Measurements from ENCODE around the gene APP. TPM values are rescaled to one million over a fixed set of nuclear protein-coding genes. Genes with fewer than 3 reads are reported as not detected.

APP gene
- total RNA-seq, 1 experiment from 2014 or later = 472 TPM

GRCh38 chr21:26079366-26079765 is 91.2 kb downstream of the APP start:
- no peak for DNase-seq (ENCODE audit: unreplicated experiment)
- CTCF ChIA-PET = interaction anchor here (0.8 to 1.1 kb wide), 4 partner anchors 11 to 90 kb away, joined by 3 to 4 read pairs (median 4); no protein-coding TSS in a partner anchor
- POLR2A ChIA-PET = interaction anchor here (0.7 to 1.7 kb wide), 2 partner anchors 9 to 14 kb away, joined by 3 to 6 read pairs; no protein-coding TSS in a partner anchor

GRCh38 chr21:26077521-26077920 is 93.0 kb downstream of the APP start:
- DNase-seq (ENCODE audit: unreplicated experiment) = no peak
- H3K27me3 Mint-ChIP-seq (ENCODE audit: insufficient read depth, unreplicated experiment) = no peaks in the 10 kb centered on the region
- BruUV-seq (replicated peaks) = no TSS peak
- no peak overlapping the region for H3K27ac Mint-ChIP-seq (ENCODE audit: low read depth, unreplicated experiment)
- ChIA-PET CTCF (no interaction called here), POLR2A (no interaction called here)
- H3K4me3 Mint-ChIP-seq (ENCODE audit: unreplicated experiment) = no peak overlapping the region
- H3K36me3 Mint-ChIP-seq (ENCODE audit: insufficient read depth, unreplicated experiment) = peaks cover 20% of the 10 kb centered on the region
- H3K9me3 Mint-ChIP-seq (ENCODE audit: unreplicated experiment) = no peaks in the 10 kb centered on the region
- no peak for TF ChIP-seq CTCF (IDR thresholded peaks at IDR 0.05; ENCODE audit: unreplicated experiment)
- intact Hi-C loops (cut with micrococcal nuclease) = no loop called here
- peaks cover 12% of the 10 kb centered on the region for H3K4me1 Mint-ChIP-seq (ENCODE audit: insufficient read depth, unreplicated experiment)

More at GRCh38 chr21:26079366-26079765, 91.2 kb downstream of the APP start:
- Mint-ChIP-seq H3K36me3 (ENCODE audit: insufficient read depth, unreplicated experiment) (peaks cover 27% of the 10 kb centered on the region), H3K9me3 (ENCODE audit: unreplicated experiment) (no peaks in the 10 kb centered on the region), H3K4me3 (ENCODE audit: unreplicated experiment) (no peak overlapping the region), H3K4me1 (ENCODE audit: insufficient read depth, unreplicated experiment) (peaks cover 5% of the 10 kb centered on the region), H3K27ac (ENCODE audit: low read depth, unreplicated experiment) (no peak overlapping the region), H3K27me3 (ENCODE audit: insufficient read depth, unreplicated experiment) (no peaks in the 10 kb centered on the region)
- no TSS peak for BruUV-seq (replicated peaks)
- intact Hi-C loops (cut with micrococcal nuclease) = no loop called here
- TF ChIP-seq CTCF (IDR thresholded peaks at IDR 0.05; ENCODE audit: unreplicated experiment) = no peak

GRCh38 chr21:26072666-26073615 is 97.6 kb downstream of the APP start:
- H3K4me1 Mint-ChIP-seq (ENCODE audit: insufficient read depth, unreplicated experiment) = peaks cover 31% of the 10 kb centered on the region

More at GRCh38 chr21:26072666-26073615, 97.6 kb downstream of the APP start:
- no peaks in the 10 kb centered on the region for H3K27me3 Mint-ChIP-seq (ENCODE audit: insufficient read depth, unreplicated experiment)
- BruUV-seq (replicated peaks) = no TSS peak
- no peak overlapping the region for H3K27ac Mint-ChIP-seq (ENCODE audit: low read depth, unreplicated experiment)
- ChIA-PET POLR2A (interaction anchor here (0.7 to 1.3 kb wide), 4 partner anchors 10 to 96 kb away, joined by 3 to 5 read pairs (median 4); no protein-coding TSS in a partner anchor), CTCF (interaction anchor here (0.6 to 1.3 kb wide), 3 partner anchors 31 to 96 kb away, joined by 3 to 6 read pairs (median 3); no protein-coding TSS in a partner anchor)
- no peak for DNase-seq (ENCODE audit: unreplicated experiment)
- intact Hi-C loops (cut with micrococcal nuclease) = no loop called here
- H3K36me3 Mint-ChIP-seq (ENCODE audit: insufficient read depth, unreplicated experiment) = no peaks in the 10 kb centered on the region
- H3K9me3 Mint-ChIP-seq (ENCODE audit: unreplicated experiment) = no peaks in the 10 kb centered on the region
- no peak for TF ChIP-seq CTCF (IDR thresholded peaks at IDR 0.05; ENCODE audit: unreplicated experiment)
- no peak overlapping the region for H3K4me3 Mint-ChIP-seq (ENCODE audit: unreplicated experiment)
